Panc1 (cell line): ENCODE results near the gene DFFA. TPM values are rescaled to one million over a fixed set of nuclear protein-coding genes. Genes with fewer than 3 reads are reported as not detected.

Experiments used
- ATAC-seq: fragments of 200-7000 bp; cut with Tn5 transposase; 2 replicates; pipeline ENCODE4 v1.9.1; 2020; ENCODE audit warnings: mild to moderate bottlenecking, moderate library complexity
- BruUV-seq: library from RNA; stranded (reverse); fragments of 400-500 nt; replicated peaks from 2 replicates; lab custom pipeline; 2021; lab: Mats Ljungman, UMichigan
- CTCF ChIA-PET: fragments of 300-600 bp; sonication (Branson Sonifier 250); formaldehyde crosslinking; loops from one replicate; lab custom pipeline; 2022; ENCODE audit warnings: antibody characterized with exemption; lab: Charles Lee
- POLR2A ChIA-PET: fragments of 300-600 bp; sonication (Branson Sonifier 250); formaldehyde crosslinking; loops from one replicate; lab custom pipeline; 2022; ENCODE audit warnings: antibody characterized with exemption; lab: Charles Lee
- DNase-seq: peaks from one replicate; pipeline ENCODE4 v3.0.0-alpha.2; 2010; ENCODE audit warnings: low read depth, low spot score
- H3K27ac ChIP-seq: 2 replicates; pipeline ENCODE4 v1.5.1; 2011; ENCODE audit warnings: mild to moderate bottlenecking, low read length, inconsistent platforms
- H3K27me3 ChIP-seq: fragments of 200-500 bp; sonication (Bioruptor generic); 2 replicates; pipeline ENCODE4 v1.6.0; 2014; ENCODE audit warnings: low read length, inconsistent platforms; ENCODE audit not compliant: control insufficient read depth, insufficient read depth
- H3K36me3 ChIP-seq: fragments of 200-500 bp; sonication (Bioruptor generic); 2 replicates; pipeline ENCODE4 v1.5.1; 2014; ENCODE audit warnings: inconsistent platforms, mild to moderate bottlenecking, low read length, moderate library complexity; ENCODE audit not compliant: control insufficient read depth, insufficient read depth
- H3K4me1 ChIP-seq: 2 replicates; pipeline ENCODE4 v1.5.1; 2011; ENCODE audit warnings: inconsistent platforms, mild to moderate bottlenecking, low read length, moderate library complexity; ENCODE audit not compliant: control insufficient read depth, insufficient read depth
- H3K4me3 ChIP-seq, 2 experiments: 2 replicates each; pipeline ENCODE4 v1.5.1; 2011 to 2012; ENCODE audit warnings: low read depth in 2 of 2, low read length in 2 of 2, mild to moderate bottlenecking in 2 of 2, inconsistent platforms in 1 of 2, moderate library complexity in 1 of 2
- H3K9me3 ChIP-seq: fragments of 200-500 bp; sonication (Bioruptor generic); 2 replicates; pipeline ENCODE4 v1.5.1; 2014; ENCODE audit warnings: low read depth, mild to moderate bottlenecking, inconsistent platforms, low read length, moderate library complexity; ENCODE audit not compliant: control insufficient read depth, insufficient read depth
- POLR2AphosphoS5 ChIP-seq: IDR thresholded peaks from 2 replicates; pipeline ENCODE4 v1.6.1; 2012; ENCODE audit warnings: mild to moderate bottlenecking, low read depth, low read length, moderate library complexity
- SIN3A ChIP-seq: IDR thresholded peaks from 2 replicates; pipeline ENCODE4 v1.6.1; 2012; ENCODE audit warnings: low read depth, mild to moderate bottlenecking, low read length, moderate library complexity, borderline replicate concordance; ENCODE audit not compliant: insufficient read depth
- TCF7L2 ChIP-seq: IDR thresholded peaks from 2 replicates; pipeline ENCODE4 v1.6.1; 2011; ENCODE audit warnings: mild to moderate bottlenecking, low read depth, low read length, inconsistent platforms
- in situ Hi-C: cut with HindIII; loops from 2 replicates; pipeline ENCODE4 v1.10.0; 2016; ENCODE audit warnings: low sequenced_read_pairs, low pct_unique_long_range_greater_than_20kb
- intact Hi-C: fragments of 100-400 bp; cut with micrococcal nuclease; formaldehyde crosslinking; loops from one replicate; pipeline ENCODE4 v1.10.0; 2022; ENCODE audit not compliant: unreplicated experiment
- total RNA-seq: library from RNA; stranded (reverse); gene quantifications from one replicate; pipeline ENCODE4 v1.2.1, GENCODE V29; 2021; ENCODE audit not compliant: unreplicated experiment
- TF ChIP-seq, protein P1 (sequence below): fragments of 450-650 bp; IDR thresholded peaks from 2 replicates; pipeline ENCODE4 v1.5.1; 2017; ENCODE audit warnings: mild to moderate bottlenecking
- TF ChIP-seq, protein P2 (sequence below), 2 experiments: IDR thresholded peaks; 2 replicates each; pipeline ENCODE4 v1.6.1; 2011 to 2012; ENCODE audit warnings: low read depth in 2 of 2, control low read depth in 1 of 2, low read length in 1 of 2, mild to moderate bottlenecking in 1 of 2, moderate library complexity in 1 of 2; ENCODE audit not compliant: insufficient read depth in 1 of 2

Gene DFFA
- total RNA-seq, 1 experiment from 2014 or later = 68.1 TPM

DNA sequence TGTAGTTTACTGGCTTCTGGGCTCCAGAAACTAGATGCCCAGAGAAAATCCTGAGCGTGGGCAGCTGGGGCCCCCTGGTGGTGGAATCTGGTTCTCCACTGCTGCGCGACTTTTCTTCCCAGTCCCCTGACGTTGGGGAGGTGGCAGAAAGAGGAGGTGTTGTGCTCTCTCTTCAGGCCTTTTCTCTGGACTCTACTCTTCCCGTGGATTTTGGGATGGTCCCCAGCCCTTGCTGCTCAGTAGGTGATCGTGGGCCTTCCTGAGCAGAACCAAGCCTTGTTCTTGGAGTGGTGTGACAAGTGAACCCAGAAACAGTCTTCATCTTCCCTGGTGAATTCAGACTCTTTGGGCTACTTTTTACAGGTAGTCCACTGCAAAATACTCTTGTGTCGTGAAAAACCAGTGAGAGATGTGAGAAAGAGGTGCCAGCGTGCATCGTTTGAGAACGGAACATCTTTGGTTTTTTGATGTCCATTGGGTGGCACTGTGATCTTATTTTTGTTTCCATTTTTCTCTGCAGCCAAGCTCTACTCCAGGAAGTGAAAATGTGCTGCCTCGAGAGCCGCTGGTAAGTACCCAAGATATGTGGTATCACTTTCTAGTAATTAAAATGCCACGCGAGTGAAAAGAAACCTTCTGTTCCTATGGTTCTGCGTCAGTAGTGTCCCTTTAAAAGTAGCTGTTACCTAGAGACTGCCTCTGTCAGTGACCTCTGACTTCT lies 22.6 kb upstream of the DFFA start:
- peak overlapping the region; percentile 7 for H3K27ac ChIP-seq
- intact Hi-C loops = loop anchor here (2.0 kb wide), 1 partner anchor 66 kb away; no protein-coding TSS in a partner anchor
- no peaks in the 10 kb centered on the region for H3K27me3 ChIP-seq
- ChIA-PET POLR2A (interaction anchor here (0.6 to 1.0 kb wide), 2 partner anchors 65 to 561 kb away, joined by 3 to 6 read pairs; partner anchors contain the start of gene CENPS), CTCF (interaction anchor here (0.6 to 2.0 kb wide), 7 partner anchors 8 to 559 kb away, joined by 3 to 11 read pairs (median 4); partner anchors contain the start of gene CENPS)
- no peak for TF ChIP-seq SIN3A
- TF ChIP-seq, protein P1, sequence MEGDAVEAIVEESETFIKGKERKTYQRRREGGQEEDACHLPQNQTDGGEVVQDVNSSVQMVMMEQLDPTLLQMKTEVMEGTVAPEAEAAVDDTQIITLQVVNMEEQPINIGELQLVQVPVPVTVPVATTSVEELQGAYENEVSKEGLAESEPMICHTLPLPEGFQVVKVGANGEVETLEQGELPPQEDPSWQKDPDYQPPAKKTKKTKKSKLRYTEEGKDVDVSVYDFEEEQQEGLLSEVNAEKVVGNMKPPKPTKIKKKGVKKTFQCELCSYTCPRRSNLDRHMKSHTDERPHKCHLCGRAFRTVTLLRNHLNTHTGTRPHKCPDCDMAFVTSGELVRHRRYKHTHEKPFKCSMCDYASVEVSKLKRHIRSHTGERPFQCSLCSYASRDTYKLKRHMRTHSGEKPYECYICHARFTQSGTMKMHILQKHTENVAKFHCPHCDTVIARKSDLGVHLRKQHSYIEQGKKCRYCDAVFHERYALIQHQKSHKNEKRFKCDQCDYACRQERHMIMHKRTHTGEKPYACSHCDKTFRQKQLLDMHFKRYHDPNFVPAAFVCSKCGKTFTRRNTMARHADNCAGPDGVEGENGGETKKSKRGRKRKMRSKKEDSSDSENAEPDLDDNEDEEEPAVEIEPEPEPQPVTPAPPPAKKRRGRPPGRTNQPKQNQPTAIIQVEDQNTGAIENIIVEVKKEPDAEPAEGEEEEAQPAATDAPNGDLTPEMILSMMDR = peak; percentile 99
- no peak for TF ChIP-seq TCF7L2
- H3K9me3 ChIP-seq = no peaks in the 10 kb centered on the region
- peaks cover 12% of the 10 kb centered on the region for H3K4me1 ChIP-seq
- in situ Hi-C loops = no loop called here
- DNase-seq (no peak), ATAC-seq (peak; percentile 93)
- peak overlapping the region in 1 of 2 experiments; percentile 40; a peak in 2 of 4 replicates for H3K4me3 ChIP-seq
- no peaks in the 10 kb centered on the region for H3K36me3 ChIP-seq
- BruUV-seq = no TSS peak

DNA sequence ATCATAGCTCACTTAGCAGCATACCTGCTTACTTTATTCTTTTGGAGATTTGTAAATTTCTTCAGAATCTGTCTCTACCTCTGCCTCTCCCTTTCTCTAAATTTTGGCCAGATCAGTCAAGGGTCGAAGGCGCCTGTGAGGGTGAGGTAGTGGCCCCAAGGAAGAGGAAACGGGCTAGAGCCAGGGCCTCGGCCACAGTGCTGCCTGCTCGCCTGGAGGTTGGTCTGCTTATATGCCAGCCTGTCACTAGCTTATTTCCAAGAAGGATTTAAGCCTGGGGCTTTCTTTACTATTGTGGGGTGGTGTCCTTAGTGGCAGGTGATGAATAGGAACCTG lies 22.1 kb upstream of the DFFA start:
- H3K27ac ChIP-seq = no peak overlapping the region; the same call in 1 of the 2 replicates

More for the DNA sequence above, 22.1 kb upstream of the DFFA start:
- H3K36me3 ChIP-seq = no peaks in the 10 kb centered on the region
- H3K27me3 ChIP-seq = no peaks in the 10 kb centered on the region
- TF ChIP-seq, protein P1 = no peak
- TF ChIP-seq, protein P2, sequence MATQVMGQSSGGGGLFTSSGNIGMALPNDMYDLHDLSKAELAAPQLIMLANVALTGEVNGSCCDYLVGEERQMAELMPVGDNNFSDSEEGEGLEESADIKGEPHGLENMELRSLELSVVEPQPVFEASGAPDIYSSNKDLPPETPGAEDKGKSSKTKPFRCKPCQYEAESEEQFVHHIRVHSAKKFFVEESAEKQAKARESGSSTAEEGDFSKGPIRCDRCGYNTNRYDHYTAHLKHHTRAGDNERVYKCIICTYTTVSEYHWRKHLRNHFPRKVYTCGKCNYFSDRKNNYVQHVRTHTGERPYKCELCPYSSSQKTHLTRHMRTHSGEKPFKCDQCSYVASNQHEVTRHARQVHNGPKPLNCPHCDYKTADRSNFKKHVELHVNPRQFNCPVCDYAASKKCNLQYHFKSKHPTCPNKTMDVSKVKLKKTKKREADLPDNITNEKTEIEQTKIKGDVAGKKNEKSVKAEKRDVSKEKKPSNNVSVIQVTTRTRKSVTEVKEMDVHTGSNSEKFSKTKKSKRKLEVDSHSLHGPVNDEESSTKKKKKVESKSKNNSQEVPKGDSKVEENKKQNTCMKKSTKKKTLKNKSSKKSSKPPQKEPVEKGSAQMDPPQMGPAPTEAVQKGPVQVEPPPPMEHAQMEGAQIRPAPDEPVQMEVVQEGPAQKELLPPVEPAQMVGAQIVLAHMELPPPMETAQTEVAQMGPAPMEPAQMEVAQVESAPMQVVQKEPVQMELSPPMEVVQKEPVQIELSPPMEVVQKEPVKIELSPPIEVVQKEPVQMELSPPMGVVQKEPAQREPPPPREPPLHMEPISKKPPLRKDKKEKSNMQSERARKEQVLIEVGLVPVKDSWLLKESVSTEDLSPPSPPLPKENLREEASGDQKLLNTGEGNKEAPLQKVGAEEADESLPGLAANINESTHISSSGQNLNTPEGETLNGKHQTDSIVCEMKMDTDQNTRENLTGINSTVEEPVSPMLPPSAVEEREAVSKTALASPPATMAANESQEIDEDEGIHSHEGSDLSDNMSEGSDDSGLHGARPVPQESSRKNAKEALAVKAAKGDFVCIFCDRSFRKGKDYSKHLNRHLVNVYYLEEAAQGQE (IDR thresholded peaks at IDR 0.05; ENCODE audit: insufficient read depth in 1 of 2, low read depth in 2 of 2, low read length in 1 of 2) = no peak
- TF ChIP-seq POLR2AphosphoS5 (no peak), TCF7L2 (no peak), SIN3A (no peak)
- BruUV-seq = no TSS peak
- H3K4me3 ChIP-seq = no peak overlapping the region
- CTCF ChIA-PET = interaction anchor here (0.6 to 2.0 kb wide), 8 partner anchors 8 to 560 kb away, joined by 3 to 11 read pairs (median 5); partner anchors contain the start of gene CENPS
- H3K4me1 ChIP-seq = peaks cover 12% of the 10 kb centered on the region
- in situ Hi-C loops (no loop called here), intact Hi-C loops (loop anchor here (2.0 kb wide), 1 partner anchor 66 kb away; no protein-coding TSS in a partner anchor)
- POLR2A ChIA-PET = interaction anchor here (1.0 kb wide), 1 partner anchor 64 kb away, joined by 3 read pairs; the partner anchor contains the start of gene CENPS
- peak; percentile 61; the same call in 1 of the 2 replicates for ATAC-seq
- no peaks in the 10 kb centered on the region for H3K9me3 ChIP-seq
- no peak for DNase-seq
